Measurements from ENCODE around the gene ABR.
"Not testable (repeated sequence)": the region's sequence is repeated elsewhere in the genome, so short reads cannot be mapped to it uniquely, and the experiment has no call there.

ABR gene

GRCh38 chr17:1174263-1174880 is 5.4 kb downstream of the ABR start:
- DNase-seq (ENCODE audit: low read depth in 2 of 2, low spot score in 1 of 2) = no peak

GRCh38 chr17:1173432-1174262 is 6.1 kb downstream of the ABR start:
- no peak for DNase-seq (ENCODE audit: low read depth in 2 of 2, low spot score in 1 of 2)

- no peak for DNase-seq (ENCODE audit: low read depth in 2 of 2, low spot score in 1 of 2)
These were observed 7.8 kb downstream of the ABR start for GRCh38 chr17:1171953-1172352.

GRCh38 chr17:1170739-1171138 is 9.0 kb downstream of the ABR start:
- DNase-seq (ENCODE audit: low read depth in 2 of 2, low spot score in 1 of 2) = no peak

- no peak for DNase-seq (ENCODE audit: low read depth in 2 of 2, low spot score in 1 of 2)
These were observed 9.9 kb downstream of the ABR start for GRCh38 chr17:1169929-1170312.

- DNase-seq (ENCODE audit: low read depth in 2 of 2, low spot score in 1 of 2) = no peak
These were observed 10.4 kb downstream of the ABR start for GRCh38 chr17:1169221-1169928.

- DNase-seq (ENCODE audit: low read depth in 2 of 2, low spot score in 1 of 2) = no peak
These were observed 11.1 kb downstream of the ABR start for GRCh38 chr17:1168533-1169220.

GRCh38 chr17:1166276-1166675 is 13.5 kb downstream of the ABR start:
- DNase-seq (ENCODE audit: low read depth in 2 of 2, low spot score in 1 of 2) = no peak

GRCh38 chr17:1165836-1166235 is 13.9 kb downstream of the ABR start:
- DNase-seq (ENCODE audit: low read depth in 2 of 2, low spot score in 1 of 2) = no peak

- DNase-seq (ENCODE audit: low read depth in 2 of 2, low spot score in 1 of 2) = no peak
These were observed 14.7 kb downstream of the ABR start for GRCh38 chr17:1164935-1165556.

- DNase-seq (ENCODE audit: low read depth in 2 of 2, low spot score in 1 of 2) = no peak
These were observed 17.5 kb downstream of the ABR start for GRCh38 chr17:1162116-1162855.

- DNase-seq (ENCODE audit: low read depth in 2 of 2, low spot score in 1 of 2) = no peak
These were observed 19.0 kb downstream of the ABR start for GRCh38 chr17:1160591-1161390.

GRCh38 chr17:1159431-1160180 is 20.2 kb downstream of the ABR start:
- no peak for DNase-seq (ENCODE audit: low read depth in 2 of 2, low spot score in 1 of 2)

GRCh38 chr17:1158879-1159278 is 20.9 kb downstream of the ABR start:
- no peak for DNase-seq (ENCODE audit: low read depth in 2 of 2, low spot score in 1 of 2)

- DNase-seq (ENCODE audit: low read depth in 2 of 2, low spot score in 1 of 2) = no peak
These were observed 22.9 kb downstream of the ABR start for GRCh38 chr17:1156864-1157263.

- no peak for DNase-seq (ENCODE audit: low read depth in 2 of 2, low spot score in 1 of 2)
These were observed 25.1 kb downstream of the ABR start for GRCh38 chr17:1154704-1155103.

- DNase-seq (ENCODE audit: low read depth in 2 of 2, low spot score in 1 of 2) = no peak
These were observed 25.8 kb downstream of the ABR start for GRCh38 chr17:1153795-1154546.

- not testable (repeated sequence) for DNase-seq (ENCODE audit: low read depth in 2 of 2, low spot score in 1 of 2)
These were observed 27.2 kb downstream of the ABR start for GRCh38 chr17:1152582-1152981.

Data from stimulated activated CD8-positive, alpha-beta memory T cell treated with anti-CD3 and anti-CD28 coated beads, Interleukin-4, amount 100 ng/mL, for 4 hours (primary cell).